ENCODE data around the gene TTC28. TPM values are rescaled to one million over a fixed set of nuclear protein-coding genes. Genes with fewer than 3 reads are reported as not detected.

Gene TTC28
- total RNA-seq, 1 donor from 2014 or later = 70.8 TPM

- TF ChIP-seq CTCF (IDR thresholded peaks at IDR 0.05; ENCODE audit: unreplicated experiment) = no peak
- H3K27me3 Mint-ChIP-seq (ENCODE audit: unreplicated experiment) = no peaks in the 10 kb centered on the region
- H3K27ac Mint-ChIP-seq (ENCODE audit: unreplicated experiment) = no peak overlapping the region
- H3K4me3 Mint-ChIP-seq (ENCODE audit: unreplicated experiment) = no peak overlapping the region
- no peaks in the 10 kb centered on the region for H3K9me3 Mint-ChIP-seq (ENCODE audit: unreplicated experiment)
- peaks cover 6% of the 10 kb centered on the region for H3K36me3 Mint-ChIP-seq (ENCODE audit: low read depth, unreplicated experiment)
- peaks cover 6% of the 10 kb centered on the region for H3K4me1 Mint-ChIP-seq (ENCODE audit: unreplicated experiment)
- no peak for DNase-seq (ENCODE audit: low spot score)
Measured at GRCh38 chr22:28407645-28408044, 272.0 kb downstream of the TTC28 start.

DNA sequence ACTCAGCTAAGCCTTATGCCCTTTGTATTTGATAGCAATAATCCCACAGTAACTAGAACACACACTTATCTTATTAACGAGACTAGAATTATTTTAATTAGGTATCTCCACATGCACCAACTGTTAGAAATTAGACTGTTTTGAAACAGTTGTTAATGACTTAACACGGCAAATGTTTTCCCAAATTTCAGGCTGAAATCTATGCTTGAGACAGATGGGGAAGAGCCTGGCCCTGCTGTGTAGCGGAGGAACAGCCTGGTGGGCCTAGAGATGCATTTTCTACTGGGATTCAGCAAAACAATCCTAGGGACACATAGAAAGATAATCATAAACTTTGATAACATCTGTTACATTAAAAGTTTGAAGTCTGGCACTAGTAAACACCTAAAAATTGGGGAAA, 273.4 kb downstream of the TTC28 start:
- Mint-ChIP-seq H3K4me1 (ENCODE audit: unreplicated experiment) (peaks cover 6% of the 10 kb centered on the region), H3K4me3 (ENCODE audit: unreplicated experiment) (no peak overlapping the region), H3K27ac (ENCODE audit: unreplicated experiment) (no peak overlapping the region), H3K27me3 (ENCODE audit: unreplicated experiment) (no peaks in the 10 kb centered on the region), H3K36me3 (ENCODE audit: low read depth, unreplicated experiment) (peaks cover 6% of the 10 kb centered on the region), H3K9me3 (ENCODE audit: unreplicated experiment) (no peaks in the 10 kb centered on the region)
- no peak for TF ChIP-seq CTCF (IDR thresholded peaks at IDR 0.05; ENCODE audit: unreplicated experiment)
- no peak for DNase-seq (ENCODE audit: low spot score)

- H3K27ac Mint-ChIP-seq (ENCODE audit: unreplicated experiment) = no peak overlapping the region
- H3K36me3 Mint-ChIP-seq (ENCODE audit: low read depth, unreplicated experiment) = peaks cover 6% of the 10 kb centered on the region
- peaks cover 6% of the 10 kb centered on the region for H3K4me1 Mint-ChIP-seq (ENCODE audit: unreplicated experiment)
- no peak for TF ChIP-seq CTCF (IDR thresholded peaks at IDR 0.05; ENCODE audit: unreplicated experiment)
- no peak for DNase-seq (ENCODE audit: low spot score)
- H3K9me3 Mint-ChIP-seq (ENCODE audit: unreplicated experiment) = no peaks in the 10 kb centered on the region
- H3K27me3 Mint-ChIP-seq (ENCODE audit: unreplicated experiment) = no peaks in the 10 kb centered on the region
- no peak overlapping the region for H3K4me3 Mint-ChIP-seq (ENCODE audit: unreplicated experiment)
Measured at GRCh38 chr22:28405588-28405987, 274.1 kb downstream of the TTC28 start.

DNA sequence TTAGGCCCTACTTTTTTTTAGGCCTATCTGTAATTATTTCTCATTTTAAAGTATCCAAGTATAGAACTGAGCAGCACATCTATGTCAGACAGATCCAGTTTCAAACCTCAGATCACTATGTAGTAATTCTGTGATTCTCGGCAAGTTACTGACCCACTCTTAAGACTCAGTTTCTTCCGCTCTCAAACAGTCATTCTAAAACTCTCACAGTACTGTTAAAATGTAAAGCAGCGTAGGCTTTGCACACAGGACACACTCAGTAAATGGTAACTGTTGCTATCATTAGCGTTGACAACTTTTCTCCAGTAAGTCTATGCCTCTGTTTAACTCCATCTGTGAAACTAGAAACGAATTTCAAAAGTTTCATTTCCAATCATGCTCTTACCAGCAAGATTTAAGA, 277.1 kb downstream of the TTC28 start:
- Mint-ChIP-seq H3K27ac (ENCODE audit: unreplicated experiment) (no peak overlapping the region), H3K27me3 (ENCODE audit: unreplicated experiment) (no peaks in the 10 kb centered on the region), H3K36me3 (ENCODE audit: low read depth, unreplicated experiment) (peaks cover 6% of the 10 kb centered on the region), H3K4me3 (ENCODE audit: unreplicated experiment) (no peak overlapping the region), H3K4me1 (ENCODE audit: unreplicated experiment) (no peaks in the 10 kb centered on the region), H3K9me3 (ENCODE audit: unreplicated experiment) (no peaks in the 10 kb centered on the region)
- no peak for TF ChIP-seq CTCF (IDR thresholded peaks at IDR 0.05; ENCODE audit: unreplicated experiment)
- no peak for DNase-seq (ENCODE audit: low spot score)

GRCh38 chr22:28402060-28402459, 277.6 kb downstream of the TTC28 start:
- no peak for DNase-seq (ENCODE audit: low spot score)
- Mint-ChIP-seq H3K27ac (ENCODE audit: unreplicated experiment) (no peak overlapping the region), H3K36me3 (ENCODE audit: low read depth, unreplicated experiment) (peaks cover 6% of the 10 kb centered on the region), H3K4me1 (ENCODE audit: unreplicated experiment) (no peaks in the 10 kb centered on the region), H3K27me3 (ENCODE audit: unreplicated experiment) (no peaks in the 10 kb centered on the region), H3K9me3 (ENCODE audit: unreplicated experiment) (no peaks in the 10 kb centered on the region), H3K4me3 (ENCODE audit: unreplicated experiment) (no peak overlapping the region)
- no peak for TF ChIP-seq CTCF (IDR thresholded peaks at IDR 0.05; ENCODE audit: unreplicated experiment)

All from endothelial cell (in vitro differentiated cells).